Measurements from ENCODE around the gene FRYL.

Gene FRYL

GRCh38 chr4:48557478-48557877, 222.6 kb downstream of the FRYL start:
- no peak for DNase-seq (ENCODE audit: low read depth)
- no peak overlapping the region for H3K4me3 ChIP-seq (ENCODE audit: control insufficient read depth, low read depth, low read length)
- TF ChIP-seq CTCF (IDR thresholded peaks at IDR 0.05; ENCODE audit: control insufficient read depth, insufficient read depth, low read depth, low read length, missing control alignments) = peak; percentile 30

- no peak for TF ChIP-seq CTCF (IDR thresholded peaks at IDR 0.05; ENCODE audit: control insufficient read depth, insufficient read depth, low read depth, low read length, missing control alignments)
- DNase-seq (ENCODE audit: low read depth) = no peak
- H3K4me3 ChIP-seq (ENCODE audit: control insufficient read depth, low read depth, low read length) = no peak overlapping the region
Observed at GRCh38 chr4:48556268-48556667, 223.8 kb downstream of the FRYL start.

GRCh38 chr4:48554606-48555005, 225.5 kb downstream of the FRYL start:
- no peak for TF ChIP-seq CTCF (IDR thresholded peaks at IDR 0.05; ENCODE audit: control insufficient read depth, insufficient read depth, low read depth, low read length, missing control alignments)
- H3K4me3 ChIP-seq (ENCODE audit: control insufficient read depth, low read depth, low read length) = no peak overlapping the region
- no peak for DNase-seq (ENCODE audit: low read depth)

DNA sequence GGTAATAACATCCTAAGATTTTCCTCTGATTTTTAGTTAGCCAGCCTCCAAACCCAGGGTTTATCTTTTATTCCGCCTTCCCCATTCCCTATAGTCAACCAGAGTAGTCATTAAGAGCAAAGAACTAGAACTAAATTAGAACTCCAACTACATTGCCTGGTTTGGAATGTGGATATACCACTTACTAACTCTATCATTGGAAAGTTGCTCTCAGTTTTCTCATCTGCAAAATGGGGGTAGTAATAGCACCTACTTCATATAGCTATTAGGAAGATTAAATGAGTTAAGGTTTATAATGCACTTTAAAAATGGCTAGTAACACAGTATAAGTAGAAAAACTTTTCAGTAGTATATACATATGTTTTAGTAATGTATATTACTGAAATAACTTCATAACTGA, 226.4 kb downstream of the FRYL start:
- no peak for TF ChIP-seq CTCF (IDR thresholded peaks at IDR 0.05; ENCODE audit: control insufficient read depth, insufficient read depth, low read depth, low read length, missing control alignments)

DNA sequence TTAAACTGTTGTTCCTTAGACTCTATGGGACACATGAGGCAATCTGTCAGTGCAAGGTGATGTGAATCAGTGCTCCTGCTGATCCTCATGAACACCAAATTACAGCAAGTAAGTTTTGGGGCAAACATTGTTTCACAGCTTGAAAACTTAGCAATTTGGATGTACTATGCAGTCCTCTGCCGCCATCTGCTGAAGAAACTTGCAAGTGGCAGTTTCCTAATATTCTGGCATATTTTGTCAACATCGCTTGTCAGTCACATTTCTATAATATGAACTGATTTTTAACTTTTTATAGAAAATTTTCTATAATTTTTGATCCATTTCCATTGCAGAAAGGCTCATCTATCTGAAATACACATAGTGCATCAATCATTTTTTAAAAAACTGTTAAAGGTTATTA, 233.7 kb downstream of the FRYL start:
- peak; percentile 24 for DNase-seq (ENCODE audit: low read depth)
- no peak overlapping the region for H3K4me3 ChIP-seq (ENCODE audit: control insufficient read depth, low read depth, low read length)
- peak; percentile 82 for TF ChIP-seq CTCF (IDR thresholded peaks at IDR 0.05; ENCODE audit: control insufficient read depth, insufficient read depth, low read depth, low read length, missing control alignments)

More for the DNA sequence above, 226.4 kb downstream of the FRYL start:
- no peak for DNase-seq (ENCODE audit: low read depth)
- H3K4me3 ChIP-seq (ENCODE audit: control insufficient read depth, low read depth, low read length) = no peak overlapping the region

DNA sequence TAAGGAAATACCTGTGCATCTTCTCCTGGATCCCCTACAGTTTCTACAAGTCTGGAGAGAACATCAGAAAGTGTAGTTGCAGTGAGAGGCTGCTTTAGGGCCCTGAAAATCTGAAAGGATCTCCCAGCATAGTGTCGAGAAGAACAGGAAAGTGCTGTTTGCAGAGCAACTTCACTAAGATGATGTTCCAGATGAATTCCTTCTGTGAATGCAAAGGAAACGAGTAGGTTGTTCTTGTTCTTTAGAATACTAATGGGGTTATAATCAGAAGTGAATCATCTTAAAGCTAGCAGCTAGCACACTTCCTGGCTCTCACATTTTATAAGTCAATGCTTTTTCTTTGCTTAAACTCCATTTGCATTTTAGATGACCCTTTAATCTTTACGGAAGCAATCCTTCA, 236.3 kb downstream of the FRYL start:
- no peak overlapping the region for H3K4me3 ChIP-seq (ENCODE audit: control insufficient read depth, low read depth, low read length)
- no peak for TF ChIP-seq CTCF (IDR thresholded peaks at IDR 0.05; ENCODE audit: control insufficient read depth, insufficient read depth, low read depth, low read length, missing control alignments)
- DNase-seq (ENCODE audit: low read depth) = no peak

- H3K4me3 ChIP-seq (ENCODE audit: control insufficient read depth, low read depth, low read length) = no peak overlapping the region
- TF ChIP-seq CTCF (IDR thresholded peaks at IDR 0.05; ENCODE audit: control insufficient read depth, insufficient read depth, low read depth, low read length, missing control alignments) = no peak
- no peak for DNase-seq (ENCODE audit: low read depth)
Observed at GRCh38 chr4:48542888-48543287, 237.2 kb downstream of the FRYL start.

All from AG09309 (cell line).